Loucy (cell line): ENCODE measurements around the gene AMPD2.

ENCODE experiments used
- H2AFZ ChIP-seq: fragments of 200-600 bp; sonication (generic); 2 replicates; pipeline ENCODE4 v1.6.0; 2016; ENCODE audit warnings: antibody characterized with exemption, mild to moderate bottlenecking, low read length, moderate library complexity
- H3F3A ChIP-seq: fragments of 200-600 bp; 2 replicates; pipeline ENCODE4 v1.6.0; 2016; ENCODE audit warnings: antibody characterized with exemption, low read depth, mild to moderate bottlenecking
- H3K27me3 ChIP-seq: fragments of 200-600 bp; sonication (generic); 2 replicates; pipeline ENCODE4 v1.6.1; 2014; ENCODE audit warnings: low read length, mild to moderate bottlenecking; ENCODE audit not compliant: insufficient read depth, poor library complexity, severe bottlenecking
- H3K36me3 ChIP-seq: fragments of 200-600 bp; sonication (generic); 2 replicates; pipeline ENCODE4 v1.6.1; 2016; ENCODE audit warnings: low read length; ENCODE audit not compliant: insufficient read depth
- H3K4me1 ChIP-seq: fragments of 200-600 bp; sonication (generic); 2 replicates; pipeline ENCODE4 v1.5.1; 2014; ENCODE audit warnings: low read length, mild to moderate bottlenecking; ENCODE audit not compliant: insufficient read depth, poor library complexity, severe bottlenecking
- H3K4me2 ChIP-seq: fragments of 200-600 bp; sonication (generic); 2 replicates; pipeline ENCODE4 v1.6.0; 2014; ENCODE audit warnings: antibody characterized with exemption, low read length, low read depth, mild to moderate bottlenecking; ENCODE audit not compliant: poor library complexity, severe bottlenecking
- H3K4me3 ChIP-seq: fragments of 200-600 bp; sonication (generic); 2 replicates; pipeline ENCODE4 v1.5.1; 2014; ENCODE audit warnings: low read length, mild to moderate bottlenecking, mixed read lengths; ENCODE audit not compliant: poor library complexity, severe bottlenecking
- H3K79me2 ChIP-seq: fragments of 200-600 bp; sonication (generic); 2 replicates; pipeline ENCODE4 v1.6.1; 2014; ENCODE audit warnings: low read length; ENCODE audit not compliant: insufficient read depth
- H3K9ac ChIP-seq: fragments of 200-600 bp; sonication (generic); 2 replicates; pipeline ENCODE4 v1.6.0; 2014; ENCODE audit warnings: mild to moderate bottlenecking, low read depth, low read length, moderate library complexity; ENCODE audit not compliant: poor library complexity, severe bottlenecking
- H3K9me2 ChIP-seq: fragments of 200-600 bp; sonication (generic); replicated peaks from 2 replicates; pipeline ENCODE4 v1.6.1; 2016; ENCODE audit warnings: low read depth, low read length, mixed read lengths
- H3K9me3 ChIP-seq: fragments of 200-600 bp; sonication (generic); 2 replicates; pipeline ENCODE4 v1.6.1; 2014; ENCODE audit warnings: mild to moderate bottlenecking, antibody characterized with exemption, low read length, low read depth; ENCODE audit not compliant: insufficient read depth
- H4K20me1 ChIP-seq: fragments of 200-600 bp; sonication (generic); 2 replicates; pipeline ENCODE4 v1.6.0; 2014; ENCODE audit warnings: antibody characterized with exemption, low read length, mild to moderate bottlenecking; ENCODE audit not compliant: insufficient read depth, poor library complexity, severe bottlenecking
- EZH2phosphoT487 ChIP-seq: fragments of 200-600 bp; IDR thresholded peaks from 2 replicates; pipeline ENCODE4 v1.6.1; 2018; ENCODE audit warnings: antibody characterized with exemption, mild to moderate bottlenecking, moderate library complexity, borderline replicate concordance
- TF ChIP-seq, protein P1 (sequence below): fragments of 200-600 bp; sonication (generic); conservative IDR thresholded peaks from 2 replicates; pipeline ENCODE4 v1.5.1; 2014; ENCODE audit warnings: mild to moderate bottlenecking, antibody characterized with exemption, low read length

Gene AMPD2

DNA sequence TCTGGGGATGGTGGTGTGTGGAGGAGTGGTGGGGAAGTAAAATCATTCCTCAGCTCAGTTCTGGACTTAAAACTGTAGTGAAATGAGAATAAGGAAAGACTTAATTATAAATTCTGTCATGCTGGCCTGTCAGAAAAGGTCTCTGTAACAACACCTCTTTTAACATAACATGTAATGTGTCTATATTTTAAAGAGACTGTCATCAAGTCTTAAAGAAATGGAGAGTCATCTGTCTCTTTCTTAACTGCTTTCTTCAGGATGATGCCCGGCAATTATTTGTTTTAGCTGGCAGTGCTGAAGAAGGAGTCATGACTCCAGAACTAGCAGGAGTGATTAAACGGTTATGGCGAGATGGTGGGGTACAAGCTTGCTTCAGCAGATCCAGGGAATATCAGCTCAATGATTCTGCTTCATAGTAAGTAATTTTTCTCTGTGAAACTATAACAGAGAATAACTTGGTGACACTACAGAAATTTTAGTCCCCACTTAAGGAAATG is 40.6 kb upstream of the AMPD2 start:
- Histone ChIP-seq H3K9me3 (no peaks in the 10 kb centered on the region), H3K4me2 (no peak overlapping the region), H3K4me3 (no peak overlapping the region), H3K79me2 (peaks cover 13% of the 10 kb centered on the region; the same call in 1 of the 2 replicates), H3F3A (no peaks in the 10 kb centered on the region), H3K9me2 (no peaks in the 10 kb centered on the region), H4K20me1 (no peaks in the 10 kb centered on the region), H3K27me3 (no peaks in the 10 kb centered on the region), H3K4me1 (no peaks in the 10 kb centered on the region), H3K36me3 (peaks cover 77% of the 10 kb centered on the region), H2AFZ (no peak overlapping the region), H3K9ac (no peak overlapping the region)
- no peak for TF ChIP-seq EZH2phosphoT487
- TF ChIP-seq, protein P1, sequence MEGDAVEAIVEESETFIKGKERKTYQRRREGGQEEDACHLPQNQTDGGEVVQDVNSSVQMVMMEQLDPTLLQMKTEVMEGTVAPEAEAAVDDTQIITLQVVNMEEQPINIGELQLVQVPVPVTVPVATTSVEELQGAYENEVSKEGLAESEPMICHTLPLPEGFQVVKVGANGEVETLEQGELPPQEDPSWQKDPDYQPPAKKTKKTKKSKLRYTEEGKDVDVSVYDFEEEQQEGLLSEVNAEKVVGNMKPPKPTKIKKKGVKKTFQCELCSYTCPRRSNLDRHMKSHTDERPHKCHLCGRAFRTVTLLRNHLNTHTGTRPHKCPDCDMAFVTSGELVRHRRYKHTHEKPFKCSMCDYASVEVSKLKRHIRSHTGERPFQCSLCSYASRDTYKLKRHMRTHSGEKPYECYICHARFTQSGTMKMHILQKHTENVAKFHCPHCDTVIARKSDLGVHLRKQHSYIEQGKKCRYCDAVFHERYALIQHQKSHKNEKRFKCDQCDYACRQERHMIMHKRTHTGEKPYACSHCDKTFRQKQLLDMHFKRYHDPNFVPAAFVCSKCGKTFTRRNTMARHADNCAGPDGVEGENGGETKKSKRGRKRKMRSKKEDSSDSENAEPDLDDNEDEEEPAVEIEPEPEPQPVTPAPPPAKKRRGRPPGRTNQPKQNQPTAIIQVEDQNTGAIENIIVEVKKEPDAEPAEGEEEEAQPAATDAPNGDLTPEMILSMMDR, result no peak

DNA sequence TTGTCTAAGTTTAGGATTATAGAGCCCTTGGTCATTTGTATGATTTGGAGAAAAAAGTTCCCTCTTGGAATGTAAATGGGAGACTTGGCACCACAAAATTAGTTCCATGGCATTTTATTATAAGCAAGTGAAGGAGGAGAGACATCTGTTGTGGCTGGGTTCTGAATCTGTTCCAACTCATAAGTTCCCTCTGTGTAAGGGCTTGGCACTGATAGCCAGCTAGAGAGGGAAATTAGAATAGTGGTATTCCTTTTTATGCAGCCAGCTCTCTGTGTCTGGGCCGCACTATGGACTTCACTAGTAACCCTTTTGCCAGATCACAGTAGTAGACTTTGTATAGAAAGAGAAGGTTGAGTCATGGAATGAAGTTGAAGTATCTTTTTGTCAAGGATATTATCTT is 40.1 kb upstream of the AMPD2 start:
- H3K27me3 ChIP-seq, result no peaks in the 10 kb centered on the region
- peaks cover 77% of the 10 kb centered on the region for H3K36me3 ChIP-seq
- peaks cover 8% of the 10 kb centered on the region; the same call in 1 of the 2 replicates for H3K79me2 ChIP-seq

GRCh38 chr1:109582021-109582420 is 37.6 kb upstream of the AMPD2 start:
- H3K9me2 ChIP-seq, result no peaks in the 10 kb centered on the region
- H3K27me3 ChIP-seq, result no peaks in the 10 kb centered on the region
- H3K79me2 ChIP-seq, result no peaks in the 10 kb centered on the region; the same call in 1 of the 2 replicates
- H3K9ac ChIP-seq, result no peak overlapping the region
- H3K9me3 ChIP-seq, result no peaks in the 10 kb centered on the region
- peaks cover 86% of the 10 kb centered on the region for H3K36me3 ChIP-seq
- H3K4me3 ChIP-seq, result no peak overlapping the region
- H4K20me1 ChIP-seq, result no peaks in the 10 kb centered on the region
- no peaks in the 10 kb centered on the region for H3K4me1 ChIP-seq
- no peak overlapping the region for H2AFZ ChIP-seq
- H3K4me2 ChIP-seq, result no peak overlapping the region
- H3F3A ChIP-seq, result no peaks in the 10 kb centered on the region
- no peak for TF ChIP-seq EZH2phosphoT487
- TF ChIP-seq, protein P1, result no peak

More for the DNA sequence above, 40.1 kb upstream of the AMPD2 start:
- TF ChIP-seq, protein P1, result no peak
- no peak for TF ChIP-seq EZH2phosphoT487
- H2AFZ ChIP-seq, result no peak overlapping the region
- H3K4me1 ChIP-seq, result no peaks in the 10 kb centered on the region
- H3K4me3 ChIP-seq, result no peak overlapping the region
- H3K4me2 ChIP-seq, result no peak overlapping the region
- H3K9me2 ChIP-seq, result no peaks in the 10 kb centered on the region
- no peak overlapping the region for H3K9ac ChIP-seq
- H4K20me1 ChIP-seq, result no peaks in the 10 kb centered on the region
- no peaks in the 10 kb centered on the region for H3F3A ChIP-seq
- H3K9me3 ChIP-seq, result no peaks in the 10 kb centered on the region
